Smooth muscle cell (in vitro differentiated cells): ENCODE results near the gene RBM6. TPM values are rescaled to one million over a fixed set of nuclear protein-coding genes. Genes with fewer than 3 reads are reported as not detected.

ENCODE experiments used
- DNase-seq: peaks from one replicate; lab custom pipeline; 2025; ENCODE audit not compliant: unreplicated experiment; lab: John Stamatoyannopoulos, UW
- H2AFZ ChIP-seq: fragments of 200-600 bp; sonication (generic); 2 replicates; pipeline ENCODE4 v1.6.0; 2016; ENCODE audit warnings: antibody characterized with exemption, low read depth, mild to moderate bottlenecking
- H3F3A ChIP-seq: fragments of 200-600 bp; sonication (generic); 2 replicates; pipeline ENCODE4 v1.6.0; 2017; ENCODE audit warnings: antibody characterized with exemption, low read depth
- H3K27ac ChIP-seq: fragments of 200-600 bp; sonication (generic); 2 replicates; pipeline ENCODE4 v1.5.1; 2016; ENCODE audit warnings: low read depth, mild to moderate bottlenecking
- H3K27me3 ChIP-seq: fragments of 200-600 bp; sonication (generic); 2 replicates; pipeline ENCODE4 v1.6.1; 2016; ENCODE audit warnings: low read depth, mild to moderate bottlenecking
- H3K36me3 ChIP-seq: fragments of 200-600 bp; sonication (generic); 2 replicates; pipeline ENCODE4 v1.5.1; 2016; ENCODE audit warnings: low read depth
- H3K4me1 ChIP-seq: fragments of 200-600 bp; sonication (generic); 2 replicates; pipeline ENCODE4 v1.5.1; 2016; ENCODE audit warnings: low read depth
- H3K4me2 ChIP-seq: fragments of 200-600 bp; sonication (generic); 2 replicates; pipeline ENCODE4 v1.6.0; 2016; ENCODE audit warnings: mild to moderate bottlenecking
- H3K4me3 ChIP-seq: fragments of 200-600 bp; sonication (generic); 2 replicates; pipeline ENCODE4 v1.5.1; 2016; ENCODE audit warnings: mild to moderate bottlenecking
- H3K79me2 ChIP-seq: fragments of 200-600 bp; sonication (generic); 2 replicates; pipeline ENCODE4 v1.6.0; 2016; ENCODE audit warnings: low read depth, mild to moderate bottlenecking
- H3K9ac ChIP-seq: fragments of 200-600 bp; sonication (generic); 2 replicates; pipeline ENCODE4 v1.6.0; 2016; ENCODE audit warnings: low read depth
- H3K9me3 ChIP-seq: fragments of 200-600 bp; sonication (generic); replicated peaks from 2 replicates; pipeline ENCODE4 v1.5.1; 2016; ENCODE audit warnings: low read depth
- H4K20me1 ChIP-seq: fragments of 200-600 bp; sonication (generic); 2 replicates; pipeline ENCODE4 v1.6.0; 2016; ENCODE audit warnings: low read depth
- WGBS: methylation state at CpG from one replicate; pipeline ENCODE4 v1.1.7; 2016; ENCODE audit warnings: low lambda C conversion rate; 5-methylcytosine and 5-hydroxymethylcytosine counted together
- polyA plus RNA-seq: library from polyadenylated mRNA; unstranded; fragments of >200 nt; fragmentation: Nextera tagmentation; extraction: Ambion mirVana; gene quantifications from 2 replicates; pipeline ENCODE4 v1.2.1, GENCODE V29; 2016
- total RNA-seq: library from RNA; depleted of rRNA; stranded (reverse); fragments of >200 nt; gene quantifications from 2 replicates; pipeline ENCODE4 v1.2.3, GENCODE V29; 2014
- TF ChIP-seq, protein P1 (sequence below): fragments of 200-600 bp; sonication (generic); IDR thresholded peaks from 2 replicates; pipeline ENCODE4 v1.5.1; 2017; ENCODE audit warnings: borderline replicate concordance, mild to moderate bottlenecking, antibody characterized with exemption; ENCODE audit not compliant: insufficient read depth, poor library complexity, severe bottlenecking

RBM6 gene
- total and polyA plus RNA-seq, 2 experiments from 2014 or later: 41.7 to 45.6 TPM

DNA sequence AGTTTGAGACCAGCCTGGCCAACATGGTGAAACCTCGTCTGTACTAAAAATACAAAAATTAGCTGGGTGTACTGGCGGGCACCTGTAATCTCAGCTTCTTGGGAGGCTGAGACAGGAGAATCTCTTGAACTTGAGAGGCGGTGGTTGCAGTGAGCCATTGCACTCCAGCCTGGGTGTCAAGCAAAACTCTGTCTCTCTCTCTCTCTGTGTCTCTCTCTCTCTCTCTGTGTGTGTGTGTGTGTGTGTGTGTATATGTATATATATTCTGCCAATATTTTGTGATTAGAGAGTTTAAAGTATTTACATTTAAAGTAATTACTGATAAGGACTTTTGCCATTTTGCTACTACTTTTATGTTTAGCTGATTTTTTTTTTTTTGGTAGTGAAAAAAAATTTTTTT lies 15.7 kb downstream of the RBM6 start:
- Histone ChIP-seq H4K20me1 (peaks cover 94% of the 10 kb centered on the region), H3K27me3 (no peaks in the 10 kb centered on the region), H3K9ac (no peak overlapping the region), H3K27ac (no peak overlapping the region), H3K4me2 (no peak overlapping the region), H3K79me2 (peaks cover 93% of the 10 kb centered on the region), H3K9me3 (no peaks in the 10 kb centered on the region), H3F3A (no peaks in the 10 kb centered on the region), H3K4me3 (no peak overlapping the region), H2AFZ (no peak overlapping the region), H3K36me3 (no peaks in the 10 kb centered on the region), H3K4me1 (no peaks in the 10 kb centered on the region)
- TF ChIP-seq, protein P1, sequence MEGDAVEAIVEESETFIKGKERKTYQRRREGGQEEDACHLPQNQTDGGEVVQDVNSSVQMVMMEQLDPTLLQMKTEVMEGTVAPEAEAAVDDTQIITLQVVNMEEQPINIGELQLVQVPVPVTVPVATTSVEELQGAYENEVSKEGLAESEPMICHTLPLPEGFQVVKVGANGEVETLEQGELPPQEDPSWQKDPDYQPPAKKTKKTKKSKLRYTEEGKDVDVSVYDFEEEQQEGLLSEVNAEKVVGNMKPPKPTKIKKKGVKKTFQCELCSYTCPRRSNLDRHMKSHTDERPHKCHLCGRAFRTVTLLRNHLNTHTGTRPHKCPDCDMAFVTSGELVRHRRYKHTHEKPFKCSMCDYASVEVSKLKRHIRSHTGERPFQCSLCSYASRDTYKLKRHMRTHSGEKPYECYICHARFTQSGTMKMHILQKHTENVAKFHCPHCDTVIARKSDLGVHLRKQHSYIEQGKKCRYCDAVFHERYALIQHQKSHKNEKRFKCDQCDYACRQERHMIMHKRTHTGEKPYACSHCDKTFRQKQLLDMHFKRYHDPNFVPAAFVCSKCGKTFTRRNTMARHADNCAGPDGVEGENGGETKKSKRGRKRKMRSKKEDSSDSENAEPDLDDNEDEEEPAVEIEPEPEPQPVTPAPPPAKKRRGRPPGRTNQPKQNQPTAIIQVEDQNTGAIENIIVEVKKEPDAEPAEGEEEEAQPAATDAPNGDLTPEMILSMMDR: no peak
- 98% methylated on average over 3 of the region's 3 CpGs for WGBS
- no peak for DNase-seq

DNA sequence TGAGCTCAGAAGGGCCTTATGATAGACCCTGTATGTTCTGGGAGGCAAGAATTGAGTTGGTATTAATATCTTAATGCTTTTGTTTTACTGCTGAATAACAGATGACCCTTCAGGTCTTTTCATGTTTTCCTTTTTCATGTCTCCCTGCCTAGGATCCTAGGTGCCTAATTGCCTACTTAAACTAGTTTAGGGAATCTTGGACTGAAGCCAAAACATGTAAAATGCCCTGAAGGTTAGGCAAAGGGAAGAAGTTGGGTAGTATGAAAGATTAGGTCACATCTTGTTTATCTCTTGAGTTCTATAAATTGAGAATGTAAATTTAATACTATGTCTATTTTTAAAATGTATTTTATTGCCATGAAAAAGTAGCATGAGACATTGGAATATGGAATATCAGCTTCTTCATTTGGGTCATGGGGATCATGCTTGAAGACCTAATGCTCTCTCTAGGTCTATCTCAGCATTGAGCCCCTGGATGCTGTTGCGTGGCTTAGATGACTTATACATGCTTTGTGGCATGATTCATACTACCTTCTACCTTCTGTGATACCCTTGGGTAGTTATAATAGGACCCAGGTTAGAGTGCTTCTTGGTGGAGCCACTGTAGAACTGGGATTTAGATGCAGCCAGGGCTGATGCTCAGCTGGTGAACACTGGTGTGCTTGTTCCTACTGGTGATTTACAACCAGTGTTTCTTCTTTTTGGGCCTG lies 26.4 kb downstream of the RBM6 start:
- Histone ChIP-seq H3K27me3 (no peaks in the 10 kb centered on the region), H3F3A (no peaks in the 10 kb centered on the region), H3K4me2 (no peak overlapping the region), H3K9ac (no peak overlapping the region), H3K4me1 (no peaks in the 10 kb centered on the region), H3K4me3 (no peak overlapping the region), H3K9me3 (no peaks in the 10 kb centered on the region), H3K27ac (no peak overlapping the region), H3K36me3 (no peaks in the 10 kb centered on the region), H3K79me2 (peaks cover 66% of the 10 kb centered on the region), H2AFZ (no peak overlapping the region), H4K20me1 (peaks cover 90% of the 10 kb centered on the region)
- WGBS: 75% methylated on average over 1 of the region's 1 CpG
- TF ChIP-seq, protein P1: no peak
- no peak for DNase-seq

DNA sequence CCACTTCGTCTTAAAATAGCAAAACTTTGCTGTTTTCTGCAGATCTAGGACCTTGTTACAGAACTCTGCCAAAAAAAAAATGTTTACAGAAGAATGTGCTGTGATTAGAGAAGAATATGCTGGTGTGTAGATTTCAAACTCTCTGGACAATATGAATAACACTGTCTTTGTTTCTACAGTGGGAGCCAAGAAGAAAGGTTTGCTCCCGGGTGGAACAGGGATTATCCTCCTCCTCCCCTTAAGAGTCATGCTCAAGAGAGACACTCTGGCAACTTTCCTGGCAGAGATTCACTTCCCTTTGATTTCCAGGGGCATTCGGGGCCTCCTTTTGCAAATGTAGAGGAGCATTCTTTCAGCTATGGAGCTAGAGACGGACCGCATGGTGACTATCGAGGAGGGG lies 27.3 kb downstream of the RBM6 start:
- no peaks in the 10 kb centered on the region for H3K27me3 ChIP-seq
- H3K79me2 ChIP-seq: peaks cover 63% of the 10 kb centered on the region
- no peaks in the 10 kb centered on the region for H3K36me3 ChIP-seq
- H4K20me1 ChIP-seq: peaks cover 90% of the 10 kb centered on the region
- no peaks in the 10 kb centered on the region for H3K4me1 ChIP-seq
- H3K9ac ChIP-seq: no peak overlapping the region
- H3K4me3 ChIP-seq: no peak overlapping the region
- H3K9me3 ChIP-seq: no peaks in the 10 kb centered on the region
- H3K4me2 ChIP-seq: no peak overlapping the region
- TF ChIP-seq, protein P1: no peak
- DNase-seq: no peak
- WGBS: 92% methylated on average over 6 of the region's 6 CpGs
- H3F3A ChIP-seq: no peaks in the 10 kb centered on the region
- no peak overlapping the region for H3K27ac ChIP-seq
- H2AFZ ChIP-seq: no peak overlapping the region

DNA sequence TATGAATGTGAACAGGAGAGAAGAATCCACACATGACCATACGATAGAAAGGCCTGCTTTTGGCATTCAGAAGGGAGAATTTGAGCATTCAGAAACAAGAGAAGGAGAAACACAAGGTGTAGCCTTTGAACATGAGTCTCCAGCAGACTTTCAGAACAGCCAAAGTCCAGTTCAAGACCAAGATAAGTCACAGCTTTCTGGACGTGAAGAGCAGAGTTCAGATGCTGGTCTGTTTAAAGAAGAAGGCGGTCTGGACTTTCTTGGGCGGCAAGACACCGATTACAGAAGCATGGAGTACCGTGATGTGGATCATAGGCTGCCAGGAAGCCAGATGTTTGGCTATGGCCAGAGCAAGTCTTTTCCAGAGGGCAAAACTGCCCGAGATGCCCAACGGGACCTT lies 28.4 kb downstream of the RBM6 start:
- Histone ChIP-seq H3K4me1 (no peaks in the 10 kb centered on the region), H3K79me2 (peaks cover 56% of the 10 kb centered on the region), H3K27ac (no peak overlapping the region), H3K9ac (no peak overlapping the region), H3K9me3 (no peaks in the 10 kb centered on the region), H3F3A (no peaks in the 10 kb centered on the region), H4K20me1 (peaks cover 81% of the 10 kb centered on the region), H3K36me3 (no peaks in the 10 kb centered on the region), H3K4me2 (no peak overlapping the region), H2AFZ (no peak overlapping the region), H3K27me3 (no peaks in the 10 kb centered on the region), H3K4me3 (no peak overlapping the region)
- DNase-seq: no peak
- WGBS: 95% methylated on average over 8 of the region's 8 CpGs
- TF ChIP-seq, protein P1: no peak
